DND-41 (cell line): ENCODE data around the gene SP140.

Experiments
- ATAC-seq: fragments of 200-7000 bp; cut with Tn5 transposase; 3 replicates; pipeline ENCODE4 v1.9.1; 2021; ENCODE audit warnings: low read depth; ENCODE audit not compliant: insufficient read depth
- DNase-seq: peaks from one replicate; pipeline ENCODE4 v3.0.0-alpha.2; 2020
- H2AFZ ChIP-seq: 2 replicates; pipeline ENCODE4 v1.6.0; 2012; ENCODE audit warnings: low read depth, low read length
- H3K27ac ChIP-seq: 2 replicates; pipeline ENCODE4 v1.5.1; 2012; ENCODE audit warnings: low read length, inconsistent platforms
- H3K27me3 ChIP-seq: fragments of 200-600 bp; sonication (generic); 2 replicates; pipeline ENCODE4 v1.6.0; 2012; ENCODE audit warnings: low read length, mild to moderate bottlenecking, inconsistent platforms; ENCODE audit not compliant: insufficient read depth, poor library complexity
- H3K36me3 ChIP-seq: 2 replicates; pipeline ENCODE4 v1.5.1; 2012; ENCODE audit warnings: low read length, inconsistent platforms; ENCODE audit not compliant: insufficient read depth
- H3K4me1 ChIP-seq: 2 replicates; pipeline ENCODE4 v1.5.1; 2012; ENCODE audit warnings: mild to moderate bottlenecking, low read length; ENCODE audit not compliant: insufficient read depth
- H3K4me2 ChIP-seq: 2 replicates; pipeline ENCODE4 v1.6.0; 2012; ENCODE audit warnings: mild to moderate bottlenecking, moderate library complexity, low read length, inconsistent platforms; ENCODE audit not compliant: insufficient read depth
- H3K4me3 ChIP-seq, 2 experiments: fragments of 200-600 bp in 1 of 2; shearing (Covaris generic) in 1 of 2; 2 replicates each; pipeline ENCODE4 v1.5.1; 2012 to 2016; ENCODE audit warnings: inconsistent platforms in 2 of 2, low read length in 2 of 2, mild to moderate bottlenecking in 2 of 2, low read depth in 1 of 2, moderate library complexity in 1 of 2
- H3K79me2 ChIP-seq: 2 replicates; pipeline ENCODE4 v1.6.0; 2012; ENCODE audit warnings: low read length, inconsistent platforms; ENCODE audit not compliant: insufficient read depth
- H3K9ac ChIP-seq: 2 replicates; pipeline ENCODE4 v1.6.0; 2012; ENCODE audit warnings: low read depth, mild to moderate bottlenecking, inconsistent platforms, low read length, moderate library complexity
- H3K9me3 ChIP-seq: 2 replicates; pipeline ENCODE4 v1.5.1; 2012; ENCODE audit warnings: low read length, moderate library complexity, mild to moderate bottlenecking, inconsistent platforms; ENCODE audit not compliant: insufficient read depth, severe bottlenecking
- H4K20me1 ChIP-seq: 2 replicates; pipeline ENCODE4 v1.6.0; 2012; ENCODE audit warnings: low read length; ENCODE audit not compliant: insufficient read depth
- CTCF ChIP-seq: IDR thresholded peaks from 2 replicates; pipeline ENCODE4 v1.5.1; 2012; ENCODE audit warnings: borderline replicate concordance, low read length, moderate library complexity, mild to moderate bottlenecking; ENCODE audit not compliant: poor library complexity, severe bottlenecking; ENCODE audit errors: extremely low read depth
- EZH2 ChIP-seq: IDR thresholded peaks from 3 replicates; pipeline ENCODE4 v1.6.1; 2012; ENCODE audit warnings: borderline replicate concordance, low read depth, mild to moderate bottlenecking, moderate library complexity, low read length, inconsistent platforms; ENCODE audit not compliant: severe bottlenecking

Gene SP140

GRCh38 chr2:230202430-230203109 is 23.0 kb upstream of the SP140 start:
- Histone ChIP-seq H2AFZ (no peak overlapping the region), H3K4me2 (no peak overlapping the region), H3K9me3 (no peaks in the 10 kb centered on the region), H3K79me2 (no peaks in the 10 kb centered on the region), H3K36me3 (peaks cover 79% of the 10 kb centered on the region), H3K4me1 (no peaks in the 10 kb centered on the region), H3K27me3 (no peaks in the 10 kb centered on the region), H4K20me1 (no peaks in the 10 kb centered on the region), H3K4me3 (no peak overlapping the region), H3K27ac (no peak overlapping the region), H3K9ac (no peak overlapping the region)
- no peak for DNase-seq
- ATAC-seq, result no peak
- TF ChIP-seq EZH2 (no peak), CTCF (no peak)

GRCh38 chr2:230203110-230203676 is 22.3 kb upstream of the SP140 start:
- no peak for DNase-seq
- peaks cover 79% of the 10 kb centered on the region for H3K36me3 ChIP-seq
- no peak overlapping the region for H3K9ac ChIP-seq
- no peak overlapping the region for H3K4me2 ChIP-seq
- no peak overlapping the region for H3K27ac ChIP-seq
- H4K20me1 ChIP-seq, result no peaks in the 10 kb centered on the region
- no peak overlapping the region for H2AFZ ChIP-seq
- H3K4me3 ChIP-seq, result no peak overlapping the region
- no peaks in the 10 kb centered on the region for H3K79me2 ChIP-seq
- H3K9me3 ChIP-seq, result no peaks in the 10 kb centered on the region
- no peak for ATAC-seq
- no peak for TF ChIP-seq EZH2
- TF ChIP-seq CTCF, result no peak
- H3K27me3 ChIP-seq, result no peaks in the 10 kb centered on the region
- H3K4me1 ChIP-seq, result peaks cover under 1% of the 10 kb centered on the region; the same call in 1 of the 2 replicates

GRCh38 chr2:230205034-230205433 is 20.5 kb upstream of the SP140 start:
- Histone ChIP-seq H3K9me3 (no peaks in the 10 kb centered on the region), H3K4me3 (no peak overlapping the region), H3K79me2 (no peaks in the 10 kb centered on the region), H3K4me1 (peaks cover 19% of the 10 kb centered on the region), H3K36me3 (peaks cover 82% of the 10 kb centered on the region), H2AFZ (no peak overlapping the region), H4K20me1 (no peaks in the 10 kb centered on the region), H3K27ac (no peak overlapping the region), H3K27me3 (no peaks in the 10 kb centered on the region), H3K4me2 (no peak overlapping the region), H3K9ac (no peak overlapping the region)
- ATAC-seq (no peak), DNase-seq (no peak)
- TF ChIP-seq EZH2 (no peak), CTCF (no peak)
